IPS DF 6.9 (cell line): ENCODE results near the gene NGEF.

Experiments
- DNase-seq: peaks from one replicate; pipeline ENCODE4 v3.0.0-alpha.2; 2013; ENCODE audit warnings: low read depth, low spot score
- H3K27ac ChIP-seq: one replicate; pipeline ENCODE4 v1.5.1; 2013; ENCODE audit warnings: low read length, control low read depth
- H3K27me3 ChIP-seq: 2 replicates; pipeline ENCODE4 v1.6.1; 2013; ENCODE audit warnings: mild to moderate bottlenecking, low read length; ENCODE audit not compliant: control insufficient read depth, insufficient read depth
- H3K36me3 ChIP-seq: 2 replicates; pipeline ENCODE4 v1.6.1; 2013; ENCODE audit warnings: low read length; ENCODE audit not compliant: control insufficient read depth, insufficient read depth
- H3K4me1 ChIP-seq: 2 replicates; pipeline ENCODE4 v1.6.1; 2013; ENCODE audit warnings: low read length; ENCODE audit not compliant: control insufficient read depth, insufficient read depth
- H3K4me3 ChIP-seq: 2 replicates; pipeline ENCODE4 v1.5.1; 2013; ENCODE audit warnings: mild to moderate bottlenecking, low read length
- H3K9me3 ChIP-seq: 2 replicates; pipeline ENCODE4 v1.6.1; 2013; ENCODE audit warnings: low read length, inconsistent platforms; ENCODE audit not compliant: control insufficient read depth, insufficient read depth
- WGBS: extraction: QIAGEN DNeasy Blood & Tissue Kit; methylation state at CpG from one replicate; pipeline ENCODE4 v1.1.7; 2013; ENCODE audit warnings: mixed read lengths, missing lambda C conversion rate; ENCODE audit not compliant: insufficient read length, insufficient coverage; 5-methylcytosine and 5-hydroxymethylcytosine counted together

NGEF gene

DNA sequence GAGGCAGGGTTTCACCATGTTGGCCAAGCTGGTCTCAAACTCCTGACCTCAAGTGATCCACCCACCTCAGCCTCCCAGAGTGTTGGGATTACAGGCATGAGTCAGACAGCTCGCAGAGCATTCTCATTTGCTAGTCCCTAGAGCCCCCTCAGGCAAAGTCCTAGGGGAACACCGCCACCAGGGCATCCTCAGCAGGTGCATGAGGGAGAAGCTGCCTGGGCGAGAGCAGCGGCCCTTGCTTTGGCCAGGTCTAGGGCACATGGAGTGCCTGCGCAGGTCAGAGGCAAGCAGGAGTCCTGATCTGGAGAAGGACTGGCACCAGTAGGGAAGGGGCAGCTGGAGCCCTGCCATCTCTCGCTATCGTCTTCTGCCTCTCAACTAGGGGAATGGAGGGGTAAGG is 32.4 kb downstream of the NGEF start:
- Histone ChIP-seq H3K27me3 (no peaks in the 10 kb centered on the region), H3K4me3 (no peak overlapping the region), H3K4me1 (peaks cover 7% of the 10 kb centered on the region), H3K36me3 (no peaks in the 10 kb centered on the region), H3K27ac (no peak overlapping the region), H3K9me3 (no peaks in the 10 kb centered on the region)
- no CpG with 5 or more reads among the region's 7 CpGs for WGBS
- DNase-seq = no peak

DNA sequence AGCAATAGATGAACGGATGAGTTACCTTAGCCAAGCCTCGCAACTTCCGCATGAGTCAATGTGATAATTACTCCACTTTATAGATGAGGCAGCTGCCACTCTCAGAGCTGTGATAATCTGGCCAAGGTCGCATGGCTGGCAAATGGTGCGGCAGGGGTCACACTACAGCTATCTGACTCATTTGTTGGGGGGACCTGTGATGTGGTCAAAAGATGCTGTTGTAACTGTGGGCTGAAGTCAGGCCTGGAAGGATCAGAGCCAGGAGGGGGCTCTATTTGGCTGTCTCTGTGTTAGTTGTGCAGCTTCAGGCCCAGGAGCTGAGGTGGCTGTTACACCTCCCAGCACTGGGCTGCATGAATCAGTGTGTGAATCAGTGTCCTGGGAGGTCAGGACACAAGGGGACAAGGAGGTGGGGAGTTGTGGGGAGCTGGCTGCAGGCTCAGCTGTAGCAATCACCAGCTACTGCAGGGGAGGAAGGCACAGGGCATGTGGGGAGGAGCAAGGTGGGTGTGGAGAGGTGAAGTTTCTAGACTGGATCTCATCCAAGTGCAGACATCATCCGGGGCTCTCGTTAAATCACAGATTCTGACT is 33.1 kb downstream of the NGEF start:
- DNase-seq = no peak
- no CpG with 5 or more reads among the region's 7 CpGs for WGBS
- H3K27me3 ChIP-seq = no peaks in the 10 kb centered on the region
- H3K4me1 ChIP-seq = peaks cover 7% of the 10 kb centered on the region
- H3K27ac ChIP-seq = no peak overlapping the region
- H3K36me3 ChIP-seq = no peaks in the 10 kb centered on the region
- no peak overlapping the region for H3K4me3 ChIP-seq
- no peaks in the 10 kb centered on the region for H3K9me3 ChIP-seq

DNA sequence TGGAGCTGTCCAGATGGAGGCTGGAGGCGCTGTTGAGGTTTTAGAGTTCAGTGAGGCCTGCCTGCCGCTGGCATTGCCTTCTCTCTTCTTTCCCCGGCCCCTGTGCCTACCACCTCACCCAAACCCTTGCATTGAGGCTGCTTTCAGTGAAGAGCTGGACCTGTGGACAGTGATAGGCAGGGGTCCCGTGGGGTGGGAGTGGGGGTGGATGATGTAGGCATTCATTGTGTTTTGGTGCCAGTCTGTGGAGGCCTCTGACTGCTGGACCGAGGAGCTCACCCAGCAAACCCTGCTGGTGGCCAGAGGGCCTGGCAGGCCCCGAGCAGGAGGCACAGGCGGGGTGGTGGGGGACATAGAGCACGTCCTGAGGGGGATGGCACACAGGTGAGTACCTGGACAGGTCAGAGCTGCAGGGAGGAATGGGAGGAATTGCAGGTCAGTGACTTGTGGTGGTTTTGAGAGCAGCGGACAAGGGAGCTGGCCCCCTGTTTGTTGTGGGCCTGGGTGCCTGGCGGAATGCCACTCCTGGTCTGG is 35.6 kb downstream of the NGEF start:
- Histone ChIP-seq H3K4me3 (no peak overlapping the region), H3K4me1 (0 out of 2 replicates have a peak, but pooled peaks cover 4% of the 10 kb centered on the region)

DNA sequence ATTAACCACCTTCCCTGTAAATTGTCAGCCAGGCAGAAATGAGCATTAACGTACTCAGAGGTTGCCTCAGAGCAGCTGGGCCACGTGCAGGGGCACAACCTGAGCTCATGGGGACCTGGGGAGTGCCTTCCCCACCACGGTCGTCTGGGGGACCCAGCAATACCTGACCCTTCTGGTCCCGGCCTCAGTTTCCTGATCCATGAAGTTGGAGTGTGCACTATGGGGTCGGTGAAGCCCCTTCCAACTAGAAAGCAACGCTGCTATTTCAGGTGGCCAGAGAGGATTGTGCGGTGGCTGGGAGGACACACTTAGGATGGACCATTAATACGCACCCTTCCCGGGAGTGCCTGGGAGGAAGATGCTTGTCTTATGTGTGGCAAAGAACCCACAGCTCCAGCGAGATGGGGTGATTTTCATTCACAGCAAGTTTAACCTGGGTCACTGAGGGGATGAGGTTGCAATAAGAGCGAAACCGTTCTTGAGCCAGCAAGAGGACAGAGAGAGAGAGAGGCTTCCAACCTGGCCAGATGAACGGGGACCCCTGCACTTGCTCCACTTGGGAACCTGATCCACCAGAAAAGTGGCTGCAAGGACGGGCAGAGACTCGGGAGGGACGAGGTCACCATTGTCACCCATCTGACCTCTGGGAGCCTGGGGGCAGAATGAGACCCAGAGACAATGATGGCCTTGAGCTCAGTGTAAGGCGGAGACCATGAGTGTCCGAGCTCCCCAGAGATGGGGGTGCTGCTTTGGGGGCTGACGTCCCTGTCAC is 36.2 kb downstream of the NGEF start:
- Histone ChIP-seq H3K4me1 (0 out of 2 replicates have a peak, but pooled peaks cover 1% of the 10 kb centered on the region), H3K36me3 (no peaks in the 10 kb centered on the region), H3K9me3 (no peaks in the 10 kb centered on the region), H3K27ac (no peak overlapping the region), H3K27me3 (no peaks in the 10 kb centered on the region), H3K4me3 (no peak overlapping the region)
- WGBS = no CpG with 5 or more reads among the region's 20 CpGs
- DNase-seq = no peak

More for the DNA sequence above, 35.6 kb downstream of the NGEF start:
- H3K9me3 ChIP-seq = no peaks in the 10 kb centered on the region
- WGBS = no CpG with 5 or more reads among the region's 10 CpGs
- no peaks in the 10 kb centered on the region for H3K27me3 ChIP-seq
- H3K36me3 ChIP-seq = no peaks in the 10 kb centered on the region
- no peak for DNase-seq
- H3K27ac ChIP-seq = no peak overlapping the region

DNA sequence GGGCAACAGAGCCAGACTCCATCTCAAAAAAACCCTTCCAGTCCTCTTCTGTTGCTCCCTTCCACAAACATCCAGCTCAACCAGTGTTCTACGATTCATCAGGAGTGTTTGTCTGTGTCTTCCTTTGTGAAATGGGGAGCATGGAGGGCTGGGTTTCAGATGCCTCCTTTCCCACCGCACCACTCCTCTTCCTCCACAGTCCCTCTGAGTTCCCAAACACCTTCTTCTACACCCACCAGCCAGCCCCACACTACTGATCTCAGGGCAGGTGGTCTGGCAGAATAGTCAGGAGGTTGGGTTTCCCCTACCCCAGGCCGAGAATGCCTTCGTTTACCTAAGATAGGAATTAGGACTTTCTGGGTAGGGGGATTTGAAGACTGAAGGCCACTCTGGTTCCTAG is 36.9 kb downstream of the NGEF start:
- Histone ChIP-seq H3K27ac (no peak overlapping the region), H3K4me3 (no peak overlapping the region), H3K4me1 (0 out of 2 replicates have a peak, but pooled peaks cover 1% of the 10 kb centered on the region), H3K9me3 (no peaks in the 10 kb centered on the region), H3K27me3 (no peaks in the 10 kb centered on the region), H3K36me3 (no peaks in the 10 kb centered on the region)
- WGBS = no CpG with 5 or more reads among the region's 4 CpGs
- DNase-seq = no peak

DNA sequence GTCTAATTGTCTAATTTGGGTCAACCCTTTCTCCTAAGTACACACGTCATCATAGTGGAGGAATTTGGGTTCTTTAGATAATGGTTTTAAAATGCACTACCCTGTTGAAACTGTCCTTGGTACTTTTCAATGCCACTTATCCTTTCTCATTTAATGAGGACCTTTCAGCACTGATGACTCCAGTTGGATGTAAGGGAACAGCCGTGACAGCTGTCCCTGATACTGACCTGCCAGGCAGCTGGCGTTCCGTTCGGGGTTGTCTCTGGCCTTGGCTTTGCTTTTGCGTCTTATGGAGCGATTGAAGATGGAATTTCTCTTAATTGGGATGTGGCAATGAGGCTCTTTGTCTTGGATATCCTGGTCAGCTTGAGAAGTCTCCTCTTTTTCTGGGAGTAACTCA is 38.7 kb downstream of the NGEF start:
- Histone ChIP-seq H3K27ac (no peak overlapping the region), H3K9me3 (no peaks in the 10 kb centered on the region), H3K36me3 (no peaks in the 10 kb centered on the region), H3K4me1 (no peaks in the 10 kb centered on the region), H3K27me3 (no peaks in the 10 kb centered on the region), H3K4me3 (no peak overlapping the region)
- WGBS = no CpG with 5 or more reads among the region's 7 CpGs
- DNase-seq = no peak

DNA sequence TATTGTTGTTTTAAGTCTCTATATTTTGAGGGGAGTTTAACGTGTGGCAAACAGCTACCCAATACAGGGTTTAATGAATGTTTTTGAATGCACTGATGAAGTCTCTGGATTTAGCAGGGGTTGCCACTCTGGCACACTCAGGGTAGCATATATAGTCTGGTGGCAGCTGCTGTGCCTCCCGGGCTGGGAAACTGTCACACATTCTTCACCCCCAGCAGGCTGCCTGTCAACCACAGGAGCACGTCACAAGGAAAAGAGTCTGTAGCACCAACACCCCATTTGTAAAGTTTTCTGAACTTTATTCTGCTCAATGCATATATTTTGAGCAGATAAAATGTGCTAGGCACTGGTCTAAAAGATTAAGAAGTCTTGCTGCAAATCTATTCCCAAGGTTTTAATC is 39.3 kb downstream of the NGEF start:
- Histone ChIP-seq H3K27me3 (no peaks in the 10 kb centered on the region), H3K4me3 (no peak overlapping the region), H3K9me3 (no peaks in the 10 kb centered on the region), H3K4me1 (no peaks in the 10 kb centered on the region), H3K27ac (no peak overlapping the region), H3K36me3 (no peaks in the 10 kb centered on the region)
- WGBS = no CpG with 5 or more reads among the region's 3 CpGs
- DNase-seq = no peak

DNA sequence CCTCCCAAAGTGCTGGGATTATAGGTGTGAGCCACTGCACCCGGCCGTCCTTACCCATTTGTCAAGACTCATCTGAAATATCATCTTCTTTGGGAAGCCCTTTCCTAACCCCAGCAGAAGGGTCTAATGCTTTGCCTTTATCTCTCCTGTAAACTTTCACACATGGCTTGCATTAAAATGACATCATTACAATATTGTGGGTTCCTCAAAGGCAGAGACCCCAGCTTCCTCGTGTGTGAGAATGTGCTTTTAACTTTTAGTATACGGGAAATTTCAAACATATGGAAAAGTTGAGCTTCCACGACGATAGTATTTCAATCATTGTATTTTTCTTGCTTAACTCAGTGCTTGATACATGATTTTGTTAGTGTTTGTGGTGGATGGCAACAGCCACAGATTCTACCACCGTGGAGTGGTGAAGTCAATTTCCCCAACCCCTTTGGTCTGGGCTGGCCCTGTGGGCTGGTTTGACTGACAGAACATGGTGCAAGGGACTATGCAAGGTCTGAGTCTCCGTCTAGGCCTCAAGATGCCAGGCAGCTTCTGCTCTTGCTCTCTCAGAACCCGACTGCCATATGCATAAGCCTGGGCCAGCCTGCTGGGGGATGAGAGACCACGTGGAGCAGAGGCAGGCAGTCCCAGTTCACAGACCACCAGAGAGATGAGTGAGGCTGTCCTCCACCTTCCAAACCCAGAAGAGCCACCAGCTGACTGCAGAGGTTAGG is 39.9 kb downstream of the NGEF start:
- Histone ChIP-seq H3K4me3 (no peak overlapping the region), H3K27me3 (no peaks in the 10 kb centered on the region), H3K9me3 (no peaks in the 10 kb centered on the region), H3K36me3 (no peaks in the 10 kb centered on the region), H3K4me1 (no peaks in the 10 kb centered on the region), H3K27ac (no peak overlapping the region)
- WGBS = no CpG with 5 or more reads among the region's 10 CpGs
- DNase-seq = no peak

DNA sequence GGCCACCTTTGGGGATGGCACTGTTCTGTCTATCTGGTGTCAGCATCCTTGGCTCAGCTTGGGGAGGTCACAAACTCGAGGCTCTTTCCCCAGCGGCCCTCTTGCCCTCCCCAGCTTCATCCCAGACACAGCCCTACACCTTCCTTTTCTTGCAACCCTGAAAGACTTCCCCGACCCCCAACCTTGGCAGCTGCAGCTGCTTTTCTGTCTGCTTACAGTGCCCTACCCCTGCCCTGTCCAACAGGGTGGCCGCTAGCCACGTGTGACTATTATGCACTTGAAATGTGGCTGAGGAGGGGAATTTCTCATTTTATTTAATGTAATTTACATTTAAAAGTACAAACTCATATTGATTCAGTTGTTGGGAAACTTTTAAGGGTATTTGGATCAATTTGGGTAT is 41.3 kb downstream of the NGEF start:
- H3K36me3 ChIP-seq = no peaks in the 10 kb centered on the region
- no peak overlapping the region for H3K4me3 ChIP-seq
- H3K9me3 ChIP-seq = no peaks in the 10 kb centered on the region
- H3K27me3 ChIP-seq = no peaks in the 10 kb centered on the region
- no peak overlapping the region for H3K27ac ChIP-seq
- no CpG with 5 or more reads among the region's 5 CpGs for WGBS
- H3K4me1 ChIP-seq = no peaks in the 10 kb centered on the region
- DNase-seq = no peak

DNA sequence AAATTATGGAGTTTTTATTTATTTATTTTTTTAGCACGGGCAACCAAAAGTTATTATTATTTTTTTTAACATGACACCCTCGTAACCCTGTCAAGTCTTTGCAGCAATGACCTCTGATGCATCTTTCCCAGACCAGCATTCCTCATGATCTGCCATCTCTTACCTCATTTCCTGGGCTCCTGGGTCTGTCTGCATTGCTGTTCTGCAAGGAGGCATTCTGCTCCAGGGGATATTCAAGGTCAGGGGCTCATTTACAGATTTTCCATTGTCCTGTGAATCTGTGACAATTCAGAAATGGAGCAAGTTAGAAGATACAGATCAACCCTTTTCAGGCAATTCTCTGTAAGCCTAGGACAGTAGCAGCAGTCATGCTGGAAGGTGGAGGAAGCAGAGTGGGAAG is 43.0 kb downstream of the NGEF start:
- DNase-seq = no peak
- Histone ChIP-seq H3K36me3 (no peaks in the 10 kb centered on the region), H3K4me1 (no peaks in the 10 kb centered on the region), H3K27ac (no peak overlapping the region), H3K27me3 (no peaks in the 10 kb centered on the region), H3K4me3 (no peak overlapping the region), H3K9me3 (no peaks in the 10 kb centered on the region)
- no CpG with 5 or more reads among the region's 2 CpGs for WGBS
